HG02623 (cell line): ENCODE measurements around the gene BACH1.

Source experiments
- ATAC-seq: cut with Tn5 transposase; IDR thresholded peaks from one replicate; pipeline ENCODE4 v1.9.1; 2021; ENCODE audit warnings: moderate library complexity; ENCODE audit not compliant: unreplicated experiment

The BACH1 gene

GRCh38 chr21:29374481-29374880 lies 75.8 kb downstream of the BACH1 start:
- ATAC-seq, result no peak

- ATAC-seq, result peak; percentile 62
These were observed 77.8 kb downstream of the BACH1 start for GRCh38 chr21:29376556-29376955.

- no peak for ATAC-seq
These were observed 78.5 kb downstream of the BACH1 start for GRCh38 chr21:29377266-29377665.

- no peak for ATAC-seq
These were observed 80.1 kb downstream of the BACH1 start for GRCh38 chr21:29378832-29379231.

- ATAC-seq, result no peak
These were observed 80.9 kb downstream of the BACH1 start for GRCh38 chr21:29379517-29380054.

- no peak for ATAC-seq
These were observed 83.4 kb downstream of the BACH1 start for GRCh38 chr21:29382030-29382654.

GRCh38 chr21:29384683-29385359 lies 86.1 kb downstream of the BACH1 start:
- no peak for ATAC-seq

GRCh38 chr21:29385934-29386520 lies 87.3 kb downstream of the BACH1 start:
- ATAC-seq, result no peak

- ATAC-seq, result no peak
These were observed 88.1 kb downstream of the BACH1 start for GRCh38 chr21:29386803-29387202.

GRCh38 chr21:29387598-29387997 lies 88.9 kb downstream of the BACH1 start:
- ATAC-seq, result no peak

GRCh38 chr21:29389136-29389535 lies 90.4 kb downstream of the BACH1 start:
- no peak for ATAC-seq

- no peak for ATAC-seq
These were observed 92.1 kb downstream of the BACH1 start for GRCh38 chr21:29390778-29391177.

- ATAC-seq, result no peak
These were observed 95.3 kb downstream of the BACH1 start for GRCh38 chr21:29394051-29394450.
